ENCODE measurements around the gene IGFL4. TPM values are rescaled to one million over a fixed set of nuclear protein-coding genes. Genes with fewer than 3 reads are reported as not detected.

IGFL4 gene
- total and polyA plus RNA-seq, 8 donors = 0.15 TPM; not detected in 7

- 87 to 94% (median 91%) methylated on average over 11 to 13 of the region's 13 CpGs for WGBS, 5 donors
- TF ChIP-seq POLR2AphosphoS5 (IDR thresholded peaks at IDR 0.05) (no peak), EP300 (IDR thresholded peaks at IDR 0.05) (no peak), POLR2A (IDR thresholded peaks at IDR 0.05) (no peak)
- TF ChIP-seq, protein P1, sequence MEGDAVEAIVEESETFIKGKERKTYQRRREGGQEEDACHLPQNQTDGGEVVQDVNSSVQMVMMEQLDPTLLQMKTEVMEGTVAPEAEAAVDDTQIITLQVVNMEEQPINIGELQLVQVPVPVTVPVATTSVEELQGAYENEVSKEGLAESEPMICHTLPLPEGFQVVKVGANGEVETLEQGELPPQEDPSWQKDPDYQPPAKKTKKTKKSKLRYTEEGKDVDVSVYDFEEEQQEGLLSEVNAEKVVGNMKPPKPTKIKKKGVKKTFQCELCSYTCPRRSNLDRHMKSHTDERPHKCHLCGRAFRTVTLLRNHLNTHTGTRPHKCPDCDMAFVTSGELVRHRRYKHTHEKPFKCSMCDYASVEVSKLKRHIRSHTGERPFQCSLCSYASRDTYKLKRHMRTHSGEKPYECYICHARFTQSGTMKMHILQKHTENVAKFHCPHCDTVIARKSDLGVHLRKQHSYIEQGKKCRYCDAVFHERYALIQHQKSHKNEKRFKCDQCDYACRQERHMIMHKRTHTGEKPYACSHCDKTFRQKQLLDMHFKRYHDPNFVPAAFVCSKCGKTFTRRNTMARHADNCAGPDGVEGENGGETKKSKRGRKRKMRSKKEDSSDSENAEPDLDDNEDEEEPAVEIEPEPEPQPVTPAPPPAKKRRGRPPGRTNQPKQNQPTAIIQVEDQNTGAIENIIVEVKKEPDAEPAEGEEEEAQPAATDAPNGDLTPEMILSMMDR (IDR thresholded peaks at IDR 0.05) = no peak
- H3K27ac ChIP-seq = no peak overlapping the region
- H3K4me1 ChIP-seq = peaks cover 25 to 40% (median 36%) of the 10 kb centered on the region in 4 donors
- no peak overlapping the region for H3K4me3 ChIP-seq
- peaks cover 0 to 16% (median 7%) of the 10 kb centered on the region in 4 donors for H3K36me3 ChIP-seq
- no peaks in the 10 kb centered on the region for H3K9me3 ChIP-seq
- intact Hi-C loops (cut with DNase I; ENCODE audit: low total_unique reads) = no loop called here
- peaks cover 6 to 51% (median 39%) of the 10 kb centered on the region in 3 donors for H3K27me3 ChIP-seq
- no peak for DNase-seq
Observed at GRCh38 chr19:46019270-46019669, 21.5 kb downstream of the IGFL4 start.

GRCh38 chr19:46018729-46019251 lies 22.0 kb downstream of the IGFL4 start:
- H3K27ac ChIP-seq = no peak overlapping the region
- WGBS, 5 donors = 91 to 98% (median 96%) methylated on average over 7 to 10 of the region's 10 CpGs
- TF ChIP-seq POLR2AphosphoS5 (IDR thresholded peaks at IDR 0.05) (no peak), EP300 (IDR thresholded peaks at IDR 0.05) (no peak), POLR2A (IDR thresholded peaks at IDR 0.05) (no peak)
- TF ChIP-seq, protein P1 (IDR thresholded peaks at IDR 0.05) = no peak
- intact Hi-C loops (cut with DNase I; ENCODE audit: low total_unique reads) = no loop called here
- H3K4me1 ChIP-seq = peaks cover 27 to 41% (median 36%) of the 10 kb centered on the region in 4 donors
- peaks cover 0 to 16% (median 7%) of the 10 kb centered on the region in 4 donors for H3K36me3 ChIP-seq
- H3K27me3 ChIP-seq = peaks cover 6 to 51% (median 39%) of the 10 kb centered on the region in 3 donors
- DNase-seq = no peak
- H3K4me3 ChIP-seq = no peak overlapping the region
- no peaks in the 10 kb centered on the region for H3K9me3 ChIP-seq

DNA sequence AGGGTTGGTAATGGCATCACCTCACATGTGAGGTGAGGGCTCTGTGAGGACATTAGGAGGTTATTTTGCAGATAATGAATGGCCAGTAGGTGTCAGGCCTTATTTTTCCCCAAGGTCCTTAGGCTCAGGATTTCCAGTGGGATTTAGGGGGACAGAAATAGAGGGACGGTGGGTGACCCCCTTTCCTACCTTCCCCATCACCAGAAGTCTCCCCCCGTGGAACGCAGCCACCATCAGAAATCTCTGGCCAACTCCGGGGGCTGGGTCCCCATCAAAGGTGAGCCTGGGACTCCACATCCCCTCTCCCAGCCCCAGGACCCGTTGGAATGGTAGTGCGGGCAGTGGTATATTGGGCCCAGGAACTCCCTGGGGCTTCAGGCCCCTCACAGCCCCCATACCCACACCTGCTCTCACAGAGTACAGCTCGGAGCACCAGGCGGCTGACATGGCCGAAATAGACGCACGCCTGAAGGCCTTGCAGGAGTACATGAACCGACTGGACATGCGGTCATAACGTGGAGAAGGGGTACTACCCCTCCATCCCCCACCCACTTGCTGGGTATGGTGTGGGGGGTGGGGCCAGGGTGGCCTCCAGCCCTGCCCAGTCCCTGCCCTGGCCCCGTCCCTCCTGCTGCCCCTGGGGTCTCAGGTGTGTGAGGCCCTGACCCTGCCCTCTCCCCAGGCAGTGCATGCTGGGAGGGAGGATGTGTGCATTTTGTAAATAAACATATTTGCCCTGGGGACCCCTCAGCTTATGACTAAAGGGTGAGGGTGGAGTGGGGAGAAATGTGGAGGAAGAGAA lies 22.7 kb downstream of the IGFL4 start:
- H3K4me1 ChIP-seq = peaks cover 27 to 41% (median 36%) of the 10 kb centered on the region in 4 donors
- intact Hi-C loops (cut with DNase I; ENCODE audit: low total_unique reads) = no loop called here
- 91 to 98% (median 95%) methylated on average over 4 to 15 of the region's 15 CpGs for WGBS, 5 donors

GRCh38 chr19:46017095-46017429 lies 23.7 kb downstream of the IGFL4 start:
- Histone ChIP-seq H3K27me3 (peaks cover 0 to 46% (median 26%) of the 10 kb centered on the region in 3 donors), H3K4me3 (peak overlapping the region in 3 of 4 donors; percentile 65 to 91 (median 86)), H3K4me1 (peaks cover 27 to 41% (median 34%) of the 10 kb centered on the region in 4 donors), H3K36me3 (peaks cover 0 to 16% (median 7%) of the 10 kb centered on the region in 4 donors), H3K27ac (no peak overlapping the region), H3K9me3 (no peaks in the 10 kb centered on the region)
- intact Hi-C loops (cut with DNase I; ENCODE audit: low total_unique reads) = no loop called here
- no peak for DNase-seq
- TF ChIP-seq, protein P1 (IDR thresholded peaks at IDR 0.05) = peak in 2 of 7 experiments; percentile 2 to 20
- TF ChIP-seq EP300 (IDR thresholded peaks at IDR 0.05) = no peak
- 45 to 55% (median 47%) methylated on average over 7 of the region's 7 CpGs for WGBS, 5 donors

More for the DNA sequence above, 22.7 kb downstream of the IGFL4 start:
- peaks cover 0 to 16% (median 7%) of the 10 kb centered on the region in 4 donors for H3K36me3 ChIP-seq
- H3K4me3 ChIP-seq = no peak overlapping the region
- TF ChIP-seq, protein P1 (IDR thresholded peaks at IDR 0.05) = no peak
- TF ChIP-seq EP300 (IDR thresholded peaks at IDR 0.05) (no peak), POLR2A (IDR thresholded peaks at IDR 0.05) (no peak), POLR2AphosphoS5 (IDR thresholded peaks at IDR 0.05) (no peak)
- peaks cover 5 to 51% (median 37%) of the 10 kb centered on the region in 3 donors for H3K27me3 ChIP-seq
- no peaks in the 10 kb centered on the region for H3K9me3 ChIP-seq
- H3K27ac ChIP-seq = no peak overlapping the region
- no peak for DNase-seq

All from stomach (tissue), 9 donors.